Activated CD4-positive, alpha-beta T cell treated with anti-CD3 and anti-CD28 coated beads, Interleukin-2, amount 10 ng/mL, durations not matched to agents 7 days and 5 days (primary cell): ENCODE results near the gene HAX1. TPM values are rescaled to one million over a fixed set of nuclear protein-coding genes. Genes with fewer than 3 reads are reported as not detected.
"Not testable (repeated sequence)": the region's sequence is repeated elsewhere in the genome, so short reads cannot be mapped to it uniquely, and the experiment has no call there.

Experiments used
- CTCF ChIA-PET: fragments of 350-600 bp; sonication (Branson Sonifier 250); formaldehyde crosslinking; loops from one replicate; lab custom pipeline; 2021; ENCODE audit warnings: antibody characterized with exemption; lab: Charles Lee
- POLR2A ChIA-PET: fragments of 350-600 bp; sonication (Branson Sonifier 250); formaldehyde crosslinking; loops from one replicate; lab custom pipeline; 2021; ENCODE audit warnings: antibody characterized with exemption; lab: Charles Lee
- DNase-seq: peaks from one replicate; pipeline ENCODE4 v3.0.0-alpha.2; 2020
- H3K27ac Mint-ChIP-seq: one replicate; pipeline ENCODE4 v1.8.0; 2021; ENCODE audit warnings: mild to moderate bottlenecking, moderate library complexity, mixed read lengths
- H3K27me3 Mint-ChIP-seq: one replicate; pipeline ENCODE4 v1.8.0; 2021; ENCODE audit warnings: mixed read lengths
- H3K36me3 Mint-ChIP-seq: one replicate; pipeline ENCODE4 v1.8.0; 2021; ENCODE audit warnings: low read depth, mixed read lengths
- H3K4me1 Mint-ChIP-seq: one replicate; pipeline ENCODE4 v1.8.0; 2021; ENCODE audit warnings: mixed read lengths
- H3K4me3 Mint-ChIP-seq: one replicate; pipeline ENCODE4 v1.8.0; 2021; ENCODE audit warnings: mild to moderate bottlenecking, moderate library complexity, mixed read lengths
- H3K9me3 Mint-ChIP-seq: one replicate; pipeline ENCODE4 v1.8.0; 2021; ENCODE audit warnings: mixed read lengths
- total RNA-seq, 2 experiments: library from RNA; stranded (reverse); gene quantifications; one replicate each; pipeline ENCODE4 v1.2.3, GENCODE V29; 2021

HAX1 gene
- 100 to 1,000 TPM; 107 to 126 TPM for total RNA-seq

DNA sequence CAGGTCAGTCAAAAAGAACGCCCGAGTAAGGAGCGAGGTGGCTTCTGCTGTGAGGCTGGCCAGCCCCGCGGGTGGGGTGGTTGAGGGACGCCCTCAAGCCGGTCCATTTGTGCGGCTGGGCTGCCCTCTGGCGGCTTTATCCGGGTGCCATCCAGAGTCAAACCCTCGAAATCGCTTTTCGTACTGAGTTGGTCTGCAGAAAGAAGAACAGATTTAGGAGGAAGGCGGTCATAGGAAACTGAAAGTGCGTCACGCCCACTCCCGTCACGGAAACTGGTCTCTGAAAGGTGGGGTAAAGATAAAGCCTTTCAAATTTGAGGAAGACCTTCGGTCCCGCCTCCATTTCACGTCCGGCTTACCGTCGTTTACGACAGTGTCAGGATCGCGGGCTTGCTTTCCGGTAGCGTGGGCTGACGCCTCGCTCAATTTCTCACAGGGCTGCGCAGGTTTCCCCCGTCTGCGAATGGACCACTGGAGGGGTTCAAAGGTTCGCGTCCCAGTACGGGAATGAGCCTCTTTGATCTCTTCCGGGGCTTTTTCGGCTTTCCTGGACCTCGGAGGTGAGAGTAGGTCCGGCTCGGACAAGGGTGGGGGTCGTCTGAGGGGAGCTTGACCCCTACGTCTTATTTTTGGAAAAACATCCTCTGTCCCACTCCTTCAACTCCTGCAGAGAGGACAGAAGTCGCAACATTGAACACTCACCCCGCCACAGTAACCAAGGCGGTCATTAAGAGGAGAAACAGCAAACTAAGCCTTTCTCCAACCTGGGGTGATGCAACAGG lies at the start of gene HAX1:
Gene HAX1 (plus strand): TSS at position 413 of the 782 bp plus-strand sequence. CDS start 95 bp downstream, at position 508.
- H3K27ac Mint-ChIP-seq, result peak within 1 kb of the TSS; percentile 97
- POLR2A ChIA-PET, result interaction anchor here (0.6 kb wide), 1 partner anchor 309 kb away, joined by 3 read pairs; the partner anchor contains the start of gene SLC39A1
- no peaks in the 10 kb centered on the region for H3K9me3 Mint-ChIP-seq
- H3K36me3 Mint-ChIP-seq, result peaks cover 44% of the 10 kb centered on the region
- peak within 1 kb of the TSS; percentile 89 for H3K4me3 Mint-ChIP-seq
- CTCF ChIA-PET, result interaction anchor here (0.5 to 1.7 kb wide), 17 partner anchors 9 to 274 kb away, joined by 3 to 9 read pairs (median 3); no protein-coding TSS in a partner anchor
- H3K4me1 Mint-ChIP-seq, result peaks cover 41% of the 10 kb centered on the region
- H3K27me3 Mint-ChIP-seq, result no peaks in the 10 kb centered on the region
- peak; percentile 98 for DNase-seq

DNA sequence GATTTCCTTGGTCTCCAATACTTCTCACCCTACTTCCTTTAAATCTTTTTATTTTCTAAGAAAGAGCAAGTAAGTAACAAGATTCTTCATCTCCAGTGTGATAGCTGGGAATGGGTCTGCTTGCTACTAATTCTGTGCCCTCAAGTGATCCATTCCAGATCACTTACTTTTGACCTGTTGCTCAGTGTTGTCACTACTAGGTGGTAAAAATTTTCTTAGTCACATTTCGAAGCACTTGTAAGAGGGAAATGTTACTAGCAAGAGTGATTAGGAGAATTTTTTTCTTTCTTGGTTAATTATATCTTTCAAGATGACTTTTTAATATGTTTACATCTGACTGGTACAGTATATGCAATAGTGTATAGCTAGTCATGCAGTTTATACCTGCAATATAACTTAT lies 49.5 kb upstream of the HAX1 start:
- ChIA-PET POLR2A (no interaction called here), CTCF (interaction anchor here (1.8 kb wide), 1 partner anchor 49 kb away, joined by 6 read pairs; no protein-coding TSS in a partner anchor)
- peaks cover 2% of the 10 kb centered on the region for H3K9me3 Mint-ChIP-seq
- no peaks in the 10 kb centered on the region for H3K27me3 Mint-ChIP-seq
- H3K27ac Mint-ChIP-seq, result peak overlapping the region; percentile 70
- peaks cover 72% of the 10 kb centered on the region for H3K36me3 Mint-ChIP-seq
- peak overlapping the region; percentile 94 for H3K4me3 Mint-ChIP-seq
- peaks cover 64% of the 10 kb centered on the region for H3K4me1 Mint-ChIP-seq
- no peak for DNase-seq

DNA sequence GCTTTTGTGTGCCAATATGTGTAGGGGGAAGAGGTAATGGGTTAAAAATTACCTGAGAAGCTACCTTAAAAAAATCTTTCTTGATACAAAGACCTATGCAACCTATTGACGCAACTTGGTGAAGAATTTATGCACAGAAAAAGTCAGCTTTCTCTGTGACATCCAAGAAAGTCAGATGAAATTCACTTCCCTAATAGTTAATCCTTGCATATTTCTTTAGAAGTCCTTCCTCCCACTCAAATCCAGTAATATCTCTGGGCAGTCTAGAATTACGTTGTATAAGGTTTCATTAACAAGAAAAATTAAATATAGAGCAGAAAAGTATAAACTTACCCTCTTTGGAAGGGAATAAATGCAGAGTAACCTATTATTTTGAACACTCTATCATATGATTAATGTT lies 48.8 kb upstream of the HAX1 start:
- CTCF ChIA-PET, result no interaction called here
- Mint-ChIP-seq H3K4me1 (peaks cover 57% of the 10 kb centered on the region), H3K9me3 (peaks cover 2% of the 10 kb centered on the region), H3K36me3 (peaks cover 72% of the 10 kb centered on the region), H3K27ac (peak overlapping the region; percentile 70), H3K4me3 (no peak overlapping the region), H3K27me3 (no peaks in the 10 kb centered on the region)
- DNase-seq, result no peak
- POLR2A ChIA-PET, result no interaction called here

DNA sequence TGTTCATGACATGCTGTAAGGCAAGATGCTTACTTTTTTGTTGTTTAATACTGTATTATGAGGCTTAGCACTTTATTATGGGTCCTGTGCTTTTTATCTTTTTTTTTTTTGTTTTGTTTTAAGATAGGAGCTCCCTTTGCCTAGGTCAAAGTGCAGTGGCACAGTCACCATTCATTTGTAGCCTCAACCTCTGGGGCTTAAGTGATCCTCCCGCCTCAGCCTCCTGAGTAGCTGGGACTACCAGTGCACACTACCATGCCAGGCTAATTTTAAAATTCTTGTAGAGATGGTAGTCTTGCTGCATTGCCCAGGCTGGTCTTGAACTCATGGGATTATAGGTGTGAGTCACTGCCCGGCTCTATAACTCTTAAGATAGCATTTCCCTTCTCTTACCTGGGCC lies 47.1 kb upstream of the HAX1 start:
- CTCF ChIA-PET, result interaction anchor here (0.5 to 2.4 kb wide), 4 partner anchors 10 to 68 kb away, joined by 3 to 7 read pairs (median 4); no protein-coding TSS in a partner anchor
- POLR2A ChIA-PET, result interaction anchor here (0.6 kb wide), 1 partner anchor 16 kb away, joined by 7 read pairs; no protein-coding TSS in a partner anchor
- DNase-seq, result no peak
- Mint-ChIP-seq H3K27me3 (no peaks in the 10 kb centered on the region), H3K4me1 (peaks cover 48% of the 10 kb centered on the region), H3K4me3 (no peak overlapping the region), H3K9me3 (peaks cover 2% of the 10 kb centered on the region), H3K36me3 (peaks cover 68% of the 10 kb centered on the region), H3K27ac (no peak overlapping the region)

DNA sequence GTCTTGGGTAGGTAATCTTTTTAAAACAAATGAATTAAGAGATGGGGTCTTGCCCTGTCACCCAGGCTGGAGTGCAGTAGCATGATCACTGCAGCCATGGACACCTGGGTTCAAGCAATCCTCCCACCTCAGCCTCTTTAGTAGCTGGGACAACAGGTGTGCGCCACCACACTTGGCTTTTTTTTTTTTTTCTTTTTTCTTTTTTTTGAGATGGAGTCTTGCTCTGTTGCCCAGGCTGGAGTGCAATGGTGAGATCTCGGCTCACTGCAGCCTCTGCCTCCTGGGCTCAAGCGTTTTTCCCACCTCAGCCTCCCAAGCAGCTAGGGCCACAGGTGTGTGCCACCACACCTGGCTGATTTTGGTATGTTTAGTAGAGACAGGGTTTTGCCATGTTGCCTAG lies 41.3 kb upstream of the HAX1 start:
- H3K9me3 Mint-ChIP-seq, POLR2A ChIA-PET, H3K27me3 Mint-ChIP-seq, H3K27ac Mint-ChIP-seq, H3K4me1 Mint-ChIP-seq, DNase-seq, H3K4me3 Mint-ChIP-seq: not testable (repeated sequence)
- CTCF ChIA-PET, result interaction anchor here (0.6 to 1.6 kb wide), 3 partner anchors 35 to 234 kb away, joined by 3 to 4 read pairs (median 3); no protein-coding TSS in a partner anchor
- H3K36me3 Mint-ChIP-seq, result peaks cover 65% of the 10 kb centered on the region

DNA sequence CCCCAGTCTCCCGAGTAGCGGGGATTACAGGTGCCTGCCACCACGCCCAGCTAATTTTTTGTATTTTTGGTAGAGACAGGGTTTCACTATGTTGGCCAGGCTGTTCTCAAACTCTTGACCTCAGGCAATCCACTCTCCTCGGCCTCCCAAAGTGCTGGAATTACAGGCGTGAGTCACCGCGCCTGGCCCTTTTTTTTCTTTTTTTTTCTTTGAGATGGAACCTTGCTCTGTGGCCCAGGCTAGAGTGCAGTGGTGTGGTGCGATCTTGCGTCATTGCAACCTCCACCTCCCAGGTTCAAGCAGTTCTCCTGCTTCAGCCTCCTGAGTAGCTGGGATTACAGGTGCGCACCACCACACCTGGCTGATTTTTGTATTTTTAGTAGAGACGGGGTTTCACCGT lies 39.3 kb upstream of the HAX1 start:
- H3K36me3 Mint-ChIP-seq, result peaks cover 66% of the 10 kb centered on the region
- CTCF ChIA-PET, result interaction anchor here (1.1 kb wide), 1 partner anchor 96 kb away, joined by 4 read pairs; no protein-coding TSS in a partner anchor
- POLR2A ChIA-PET, result interaction anchor here (0.6 kb wide), 1 partner anchor 270 kb away, joined by 13 read pairs; no protein-coding TSS in a partner anchor

DNA sequence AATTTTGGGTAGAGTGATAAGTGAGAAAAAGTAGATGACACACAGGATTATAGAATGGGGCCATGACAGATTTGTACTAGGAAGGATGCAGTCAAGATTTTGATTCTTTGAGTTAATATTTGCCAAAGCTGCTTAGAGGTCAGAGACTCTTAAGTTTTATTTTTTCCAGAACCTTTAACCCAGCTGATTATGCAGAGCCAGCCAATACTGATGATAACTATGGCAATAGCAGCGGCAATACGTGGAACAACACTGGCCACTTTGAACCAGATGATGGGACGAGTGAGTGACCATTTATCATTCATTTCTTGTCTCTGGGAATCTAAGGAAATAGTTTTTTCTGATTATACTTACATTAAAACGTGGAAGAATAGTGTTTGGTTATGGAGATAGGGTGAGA lies 35.6 kb upstream of the HAX1 start:
- Mint-ChIP-seq H3K27ac (no peak overlapping the region), H3K36me3 (peaks cover 62% of the 10 kb centered on the region), H3K4me3 (no peak overlapping the region), H3K9me3 (no peaks in the 10 kb centered on the region), H3K4me1 (peaks cover 22% of the 10 kb centered on the region), H3K27me3 (no peaks in the 10 kb centered on the region)
- ChIA-PET POLR2A (no interaction called here), CTCF (interaction anchor here (2.0 kb wide), 1 partner anchor 23 kb away, joined by 4 read pairs; no protein-coding TSS in a partner anchor)
- DNase-seq, result no peak

More for the DNA sequence above, 39.3 kb upstream of the HAX1 start:
- H3K4me3 Mint-ChIP-seq, H3K9me3 Mint-ChIP-seq, DNase-seq, H3K4me1 Mint-ChIP-seq, H3K27ac Mint-ChIP-seq, H3K27me3 Mint-ChIP-seq: not testable (repeated sequence)

DNA sequence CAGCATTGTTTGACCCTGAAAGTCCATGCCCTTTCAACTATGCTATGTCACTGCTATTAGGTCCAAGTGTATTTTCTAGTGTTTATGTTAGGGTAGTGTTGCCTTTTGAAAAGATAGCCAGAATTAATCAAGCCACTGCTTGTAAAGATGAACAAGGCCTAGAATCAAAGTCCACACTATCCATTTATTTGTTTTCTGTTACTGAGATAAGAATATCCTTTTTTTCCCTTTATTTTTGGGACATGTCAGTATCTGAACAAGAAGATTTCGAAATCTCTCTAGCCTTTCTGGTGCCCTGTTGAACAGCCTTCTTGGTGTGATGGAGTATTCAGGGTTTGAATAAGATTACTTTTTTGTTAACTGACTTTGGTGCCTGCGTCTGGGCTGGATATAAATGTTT lies 35.0 kb upstream of the HAX1 start:
- ChIA-PET POLR2A (no interaction called here), CTCF (interaction anchor here (1.0 to 2.0 kb wide), 2 partner anchors 12 to 23 kb away, joined by 3 to 4 read pairs; no protein-coding TSS in a partner anchor)
- no peak overlapping the region for H3K27ac Mint-ChIP-seq

DNA sequence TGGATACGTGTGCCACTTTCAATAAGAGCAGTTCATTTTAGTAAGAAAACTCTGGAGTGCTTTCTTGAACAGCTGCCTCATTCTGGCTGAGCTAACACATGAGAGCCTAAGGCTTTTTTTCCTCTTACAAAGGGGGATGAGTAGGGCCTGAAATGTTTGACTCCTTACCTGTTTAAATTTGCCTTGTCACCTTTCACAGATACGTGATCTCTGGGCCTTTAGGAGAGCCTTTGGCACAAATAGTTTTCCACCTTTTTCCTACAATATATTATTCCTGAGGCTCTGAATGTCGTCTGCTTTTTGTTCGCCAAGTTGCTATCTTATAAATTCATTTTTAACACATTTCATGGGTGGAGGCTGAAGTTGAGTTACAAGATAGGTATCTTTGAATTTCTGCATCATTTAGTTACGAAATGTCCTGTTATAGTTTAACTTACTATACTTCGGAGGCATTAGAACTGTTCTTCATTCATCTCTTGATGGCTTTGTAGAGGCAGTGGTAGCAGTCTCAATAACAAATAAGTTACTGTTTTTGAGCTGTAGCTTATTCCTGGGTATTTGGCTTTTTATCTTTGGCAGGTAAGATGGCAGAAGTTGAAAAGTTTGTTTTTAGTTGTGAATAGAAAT lies 34.4 kb upstream of the HAX1 start:
- peaks cover 68% of the 10 kb centered on the region for H3K36me3 Mint-ChIP-seq
- POLR2A ChIA-PET, result no interaction called here
- CTCF ChIA-PET, result interaction anchor here (0.6 to 2.0 kb wide), 5 partner anchors 8 to 95 kb away, joined by 3 to 4 read pairs (median 3); no protein-coding TSS in a partner anchor
- DNase-seq, result no peak
- no peak overlapping the region for H3K27ac Mint-ChIP-seq
- no peak overlapping the region for H3K4me3 Mint-ChIP-seq
- H3K9me3 Mint-ChIP-seq, result no peaks in the 10 kb centered on the region
- peaks cover 27% of the 10 kb centered on the region for H3K4me1 Mint-ChIP-seq
- no peaks in the 10 kb centered on the region for H3K27me3 Mint-ChIP-seq

More for the DNA sequence above, 35.0 kb upstream of the HAX1 start:
- H3K4me1 Mint-ChIP-seq, result peaks cover 27% of the 10 kb centered on the region
- no peaks in the 10 kb centered on the region for H3K27me3 Mint-ChIP-seq
- H3K4me3 Mint-ChIP-seq, result no peak overlapping the region
- H3K9me3 Mint-ChIP-seq, result no peaks in the 10 kb centered on the region
- peaks cover 64% of the 10 kb centered on the region for H3K36me3 Mint-ChIP-seq
- DNase-seq, result no peak

DNA sequence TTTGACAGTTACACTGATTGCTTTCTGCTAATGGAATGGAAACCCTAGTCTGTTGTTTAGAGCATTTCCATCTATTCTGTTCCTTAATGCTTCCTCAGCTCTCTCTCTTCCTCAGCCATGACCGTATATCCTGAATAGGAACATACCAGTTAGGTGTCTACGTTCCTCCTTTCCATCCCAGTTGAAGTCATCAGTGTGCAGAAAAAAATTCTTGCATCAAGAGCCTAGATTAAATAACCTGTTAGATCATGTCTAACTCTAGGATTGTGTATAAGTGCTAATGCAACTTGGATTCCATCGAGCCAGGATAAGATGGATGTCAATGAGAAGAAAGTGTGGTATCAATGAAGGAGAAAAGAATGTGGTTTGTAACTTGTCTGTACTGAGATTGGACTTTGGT lies 32.9 kb upstream of the HAX1 start:
- CTCF ChIA-PET, result no interaction called here
- POLR2A ChIA-PET, result no interaction called here
- H3K27me3 Mint-ChIP-seq, result no peaks in the 10 kb centered on the region

DNA sequence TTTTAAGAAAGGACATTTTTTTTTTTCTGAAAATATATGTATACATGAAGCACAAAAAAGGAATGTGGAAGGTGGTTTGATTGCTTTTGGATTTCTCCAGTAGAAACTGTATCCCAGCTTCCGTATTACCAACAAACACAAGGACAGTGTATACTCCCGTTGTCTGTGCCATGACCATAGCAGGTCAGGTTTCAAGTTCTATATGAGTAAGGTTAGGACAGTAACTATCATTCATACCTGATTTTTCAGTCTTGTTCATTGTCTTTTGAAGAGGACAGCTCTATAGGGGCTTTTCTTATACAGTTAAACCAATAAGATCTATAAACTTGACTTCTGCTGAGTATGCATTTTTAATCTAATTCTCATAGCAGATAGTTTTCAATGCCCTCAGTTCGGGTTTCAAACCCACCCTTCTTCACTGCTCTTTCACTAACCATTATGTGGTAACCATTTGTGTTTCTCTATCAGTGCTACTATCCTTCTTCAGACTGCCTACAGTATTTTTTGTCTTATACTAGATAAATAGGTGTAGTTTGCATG lies 32.1 kb upstream of the HAX1 start:
- CTCF ChIA-PET, result interaction anchor here (1.2 kb wide), 1 partner anchor 24 kb away, joined by 3 read pairs; no protein-coding TSS in a partner anchor
- H3K27ac Mint-ChIP-seq, result no peak overlapping the region
- no peak overlapping the region for H3K4me3 Mint-ChIP-seq
- peaks cover 75% of the 10 kb centered on the region for H3K36me3 Mint-ChIP-seq
- no peak for DNase-seq
- POLR2A ChIA-PET, result no interaction called here
- H3K4me1 Mint-ChIP-seq, result peaks cover 27% of the 10 kb centered on the region
- no peaks in the 10 kb centered on the region for H3K27me3 Mint-ChIP-seq
- no peaks in the 10 kb centered on the region for H3K9me3 Mint-ChIP-seq

More for the DNA sequence above, 32.9 kb upstream of the HAX1 start:
- H3K27ac Mint-ChIP-seq, result no peak overlapping the region
- peaks cover 78% of the 10 kb centered on the region for H3K36me3 Mint-ChIP-seq
- H3K9me3 Mint-ChIP-seq, result no peaks in the 10 kb centered on the region
- H3K4me3 Mint-ChIP-seq, result no peak overlapping the region
- no peak for DNase-seq
- peaks cover 27% of the 10 kb centered on the region for H3K4me1 Mint-ChIP-seq

DNA sequence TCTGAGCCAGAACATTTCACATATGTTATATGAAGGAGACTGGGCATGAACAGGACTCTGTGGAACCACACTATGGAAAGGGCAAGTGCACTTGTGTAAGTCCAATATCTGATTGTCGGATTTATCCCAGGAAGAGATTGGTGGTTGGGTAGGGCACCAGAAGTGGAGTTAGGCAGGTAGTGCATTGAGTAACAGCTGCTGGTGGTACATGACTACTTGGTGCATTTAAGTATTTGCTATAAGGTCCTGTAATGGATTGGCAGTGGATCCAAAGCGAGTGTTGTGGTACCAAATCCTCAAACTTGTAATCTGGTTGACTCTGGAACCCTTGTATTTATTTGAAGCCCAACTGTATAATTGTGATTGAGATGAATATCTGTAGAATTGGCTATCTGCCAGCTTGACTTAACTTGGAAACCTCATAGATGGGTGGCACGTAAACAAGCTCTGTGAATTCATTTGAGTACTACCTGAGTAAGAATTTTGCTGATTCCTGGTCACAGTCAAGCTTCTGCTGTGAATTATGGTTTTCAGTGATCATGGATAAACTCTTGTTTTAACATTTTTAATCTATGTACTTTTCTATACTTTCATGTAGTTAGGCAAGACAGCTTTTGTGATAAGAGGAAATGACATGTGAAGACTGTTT lies 30.6 kb upstream of the HAX1 start:
- Mint-ChIP-seq H3K27ac (peak overlapping the region; percentile 9), H3K36me3 (peaks cover 72% of the 10 kb centered on the region), H3K4me3 (no peak overlapping the region), H3K4me1 (peaks cover 27% of the 10 kb centered on the region), H3K9me3 (no peaks in the 10 kb centered on the region), H3K27me3 (no peaks in the 10 kb centered on the region)
- DNase-seq, result no peak
- ChIA-PET CTCF (interaction anchor here (0.5 to 0.6 kb wide), 2 partner anchors 76 to 211 kb away, joined by 3 to 4 read pairs; no protein-coding TSS in a partner anchor), POLR2A (no interaction called here)
